ENCODE results near the gene SMG5.
"Not testable (repeated sequence)": the region's sequence is repeated elsewhere in the genome, so short reads cannot be mapped to it uniquely, and the experiment has no call there.

Gene SMG5

DNA sequence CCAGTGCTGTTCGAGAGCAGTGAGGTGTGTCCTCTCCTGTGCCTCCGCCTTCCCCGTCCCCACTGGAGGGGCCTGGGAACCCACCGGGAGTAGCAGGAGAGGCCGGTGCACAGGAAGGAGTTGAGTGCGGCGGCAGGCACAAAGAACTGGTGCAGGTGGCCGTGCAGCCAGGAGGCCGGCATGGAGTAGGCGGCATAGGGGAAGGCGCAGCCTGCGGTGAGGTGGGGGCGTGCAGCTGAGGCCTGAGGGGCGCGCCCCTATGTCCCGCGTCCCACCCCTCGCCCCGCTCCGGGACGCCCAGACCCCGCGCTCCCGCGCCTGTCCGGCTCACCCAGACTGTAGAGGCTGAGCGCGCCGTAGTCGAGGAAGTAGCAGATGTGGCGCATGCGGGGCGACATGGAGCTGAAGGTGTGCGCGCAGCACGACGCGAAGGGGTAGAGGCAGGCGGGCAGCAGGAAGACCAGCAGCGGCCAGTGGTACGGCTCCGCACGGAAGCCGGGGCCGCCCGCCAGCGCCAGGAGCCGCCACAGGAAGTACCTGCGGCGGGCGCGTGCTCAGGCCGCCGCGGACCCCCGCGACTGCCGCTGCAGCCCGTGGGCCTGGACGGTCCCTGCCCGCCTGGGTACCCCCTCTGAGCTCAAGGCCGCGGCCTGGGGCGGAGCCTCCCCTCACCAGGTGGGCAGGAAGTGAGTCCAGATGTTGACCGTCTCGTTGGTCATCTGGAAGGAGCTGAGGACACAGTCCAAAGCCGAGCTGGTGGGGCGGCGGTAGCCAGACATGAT, 37.0 kb downstream of the SMG5 start:
- DNase-seq = peak; percentile 34

DNA sequence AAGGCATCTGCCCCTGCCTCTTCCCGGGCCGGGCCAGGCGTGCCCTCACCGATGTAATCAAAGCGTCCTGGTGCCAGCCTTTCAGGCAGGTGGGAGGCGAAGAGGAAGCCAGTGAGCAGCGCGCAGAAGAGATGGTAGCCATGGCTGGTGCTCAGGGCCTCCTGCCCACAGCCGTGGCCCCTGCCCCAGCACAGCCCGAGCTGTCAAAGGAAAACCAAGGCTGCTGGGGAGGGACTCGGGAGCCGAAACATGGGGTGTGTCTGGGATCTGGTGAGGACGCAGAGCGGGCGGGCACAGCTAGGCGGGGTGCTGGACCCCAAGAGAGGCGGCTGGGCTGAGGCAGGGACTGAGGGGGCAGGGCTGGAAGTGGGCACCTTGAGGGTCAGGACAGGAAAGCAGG, 37.9 kb downstream of the SMG5 start:
- DNase-seq = no peak

DNA sequence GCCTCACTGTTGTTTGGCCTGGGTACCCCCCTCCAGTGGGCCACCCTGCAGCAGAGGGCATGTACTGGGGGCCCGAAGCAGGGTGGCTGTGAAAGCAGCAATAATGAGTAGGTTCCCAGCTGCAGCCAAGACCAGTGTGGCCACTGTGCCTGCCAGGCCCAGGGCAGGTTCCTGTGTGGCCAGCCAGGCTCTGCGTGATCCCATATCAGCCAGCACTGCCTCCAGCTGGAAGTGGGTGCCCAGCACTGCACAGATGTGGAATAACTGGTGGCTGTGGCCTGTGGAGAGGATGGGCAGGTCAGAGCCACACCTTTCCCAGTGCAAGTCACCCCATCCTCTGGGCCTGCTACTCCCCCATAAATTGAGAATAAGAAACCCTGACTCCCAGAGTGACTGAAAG, 38.5 kb downstream of the SMG5 start:
- no peak for DNase-seq

DNA sequence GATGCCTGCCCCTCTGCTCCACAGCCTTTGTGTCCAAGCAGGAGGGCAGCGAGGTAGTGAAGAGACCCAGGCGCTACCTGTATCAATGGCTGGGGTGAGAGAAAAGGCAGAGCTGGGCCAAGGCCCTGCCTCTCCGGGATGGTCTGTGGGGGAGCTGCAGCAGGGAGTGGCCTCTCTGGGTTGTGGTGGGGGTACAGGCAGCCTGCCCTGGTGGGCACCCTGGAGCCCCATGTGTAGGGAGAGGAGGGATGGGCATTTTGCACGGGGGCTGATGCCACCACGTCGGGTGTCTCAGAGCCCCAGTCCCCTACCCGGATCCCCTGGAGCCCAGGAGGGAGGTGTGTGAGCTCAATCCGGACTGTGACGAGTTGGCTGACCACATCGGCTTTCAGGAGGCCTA, 39.9 kb downstream of the SMG5 start:
- no peak for DNase-seq

DNA sequence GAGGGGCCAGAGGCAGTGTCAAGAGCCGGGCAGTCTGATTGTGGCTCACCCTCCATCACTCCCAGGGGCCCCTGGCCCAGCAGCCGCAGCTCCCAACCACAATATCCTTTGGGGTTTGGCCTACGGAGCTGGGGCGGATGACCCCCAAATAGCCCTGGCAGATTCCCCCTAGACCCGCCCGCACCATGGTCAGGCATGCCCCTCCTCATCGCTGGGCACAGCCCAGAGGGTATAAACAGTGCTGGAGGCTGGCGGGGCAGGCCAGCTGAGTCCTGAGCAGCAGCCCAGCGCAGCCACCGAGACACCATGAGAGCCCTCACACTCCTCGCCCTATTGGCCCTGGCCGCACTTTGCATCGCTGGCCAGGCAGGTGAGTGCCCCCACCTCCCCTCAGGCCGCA, 40.7 kb downstream of the SMG5 start, which contains the start of gene BGLAP:
Gene BGLAP (plus strand): TSS at position 259 of the 400 bp plus-strand sequence. CDS start 48 bp downstream, at position 307.
- DNase-seq = no peak

DNA sequence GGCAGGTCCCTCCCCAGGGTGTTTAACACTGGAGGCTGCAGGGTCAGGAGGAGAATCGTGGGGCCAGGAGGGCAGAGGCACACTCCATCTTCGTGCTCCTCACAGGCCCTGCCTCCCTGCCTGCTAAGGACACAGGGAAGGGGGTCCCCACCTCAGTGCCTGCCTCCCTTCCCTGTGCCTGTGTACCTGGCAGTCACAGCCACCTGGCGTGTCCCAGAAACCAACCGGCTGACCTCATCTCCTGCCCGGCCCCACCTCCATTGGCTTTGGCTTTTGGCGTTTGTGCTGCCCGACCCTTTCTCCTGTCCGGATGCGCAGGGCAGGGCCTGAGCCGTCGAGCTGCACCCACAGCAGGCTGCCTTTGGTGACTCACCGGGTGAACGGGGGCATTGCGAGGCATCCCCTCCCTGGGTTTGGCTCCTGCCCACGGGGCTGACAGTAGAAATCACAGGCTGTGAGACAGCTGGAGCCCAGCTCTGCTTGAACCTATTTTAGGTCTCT, 41.3 kb downstream of the SMG5 start:
- no peak for DNase-seq

DNA sequence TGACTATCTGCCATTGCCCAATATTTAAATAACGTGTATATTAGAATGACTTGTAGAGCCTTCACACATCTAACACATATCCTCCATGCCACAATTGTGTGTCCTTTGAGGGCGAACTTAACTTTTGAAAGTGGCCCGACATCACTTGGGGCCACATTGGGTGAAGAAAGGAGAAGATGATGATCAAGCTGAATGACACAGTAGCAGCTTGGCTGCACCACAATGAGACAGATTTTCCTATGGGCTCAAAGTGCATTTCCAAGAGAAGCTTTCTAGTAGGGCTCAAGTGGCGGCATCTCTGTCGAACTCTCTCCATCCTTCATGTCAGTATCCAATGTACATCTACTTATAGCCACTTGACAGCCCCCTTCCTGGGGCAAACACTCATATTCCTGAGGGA, 44.4 kb downstream of the SMG5 start:
- DNase-seq = no peak

DNA sequence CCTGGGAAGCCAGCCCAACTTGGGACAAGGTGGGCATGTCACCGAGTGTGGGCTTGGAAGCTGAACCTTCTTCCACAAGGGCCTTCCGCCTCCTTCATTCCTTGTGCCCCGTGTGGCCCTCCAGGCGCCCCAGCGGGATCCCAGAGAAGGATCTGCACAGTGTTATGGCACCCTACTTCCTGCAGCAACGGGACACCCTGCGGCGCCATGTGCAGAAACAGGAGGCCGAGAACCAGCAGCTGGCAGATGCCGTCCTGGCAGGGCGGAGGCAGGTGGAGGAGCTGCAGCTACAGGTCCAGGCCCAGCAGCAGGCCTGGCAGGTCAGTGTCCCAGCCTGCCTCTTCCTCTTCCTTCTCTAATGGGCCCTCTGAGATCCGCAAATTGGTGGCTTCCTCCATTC, 46.5 kb downstream of the SMG5 start:
- no peak for DNase-seq

DNA sequence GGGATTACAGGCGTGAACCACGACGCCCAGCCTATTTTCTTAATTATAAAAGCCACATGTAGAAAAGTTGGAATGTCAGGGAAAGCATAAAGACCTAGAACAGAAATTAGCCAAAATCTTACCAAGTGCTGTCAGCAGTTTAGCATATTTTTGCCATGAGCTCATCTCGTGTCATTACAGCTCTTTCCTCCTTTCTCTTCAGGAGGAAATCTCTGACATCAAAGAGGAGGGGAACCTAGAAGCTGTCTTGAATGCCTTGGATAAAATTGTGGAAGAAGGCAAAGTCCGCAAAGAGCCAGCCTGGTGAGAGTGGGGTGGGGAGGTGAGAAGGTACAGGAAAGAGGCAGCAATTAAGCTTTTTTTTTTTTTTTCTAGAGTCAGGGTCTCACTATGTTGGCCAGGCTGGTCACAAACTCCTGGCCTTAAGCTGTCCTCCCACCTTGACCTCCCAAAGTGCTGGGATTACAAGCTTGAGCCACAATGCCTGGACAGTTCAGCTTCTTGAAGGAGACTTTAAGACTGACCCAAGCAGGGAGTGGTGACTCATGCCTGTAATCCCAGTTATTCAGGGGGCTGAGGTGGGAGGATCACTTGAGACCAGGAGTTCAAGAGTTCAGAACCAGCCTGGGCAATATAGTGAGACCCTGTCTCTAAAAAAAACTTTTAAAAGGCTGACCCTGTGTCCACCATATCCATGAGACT, 49.0 kb downstream of the SMG5 start:
- no peak for DNase-seq

DNA sequence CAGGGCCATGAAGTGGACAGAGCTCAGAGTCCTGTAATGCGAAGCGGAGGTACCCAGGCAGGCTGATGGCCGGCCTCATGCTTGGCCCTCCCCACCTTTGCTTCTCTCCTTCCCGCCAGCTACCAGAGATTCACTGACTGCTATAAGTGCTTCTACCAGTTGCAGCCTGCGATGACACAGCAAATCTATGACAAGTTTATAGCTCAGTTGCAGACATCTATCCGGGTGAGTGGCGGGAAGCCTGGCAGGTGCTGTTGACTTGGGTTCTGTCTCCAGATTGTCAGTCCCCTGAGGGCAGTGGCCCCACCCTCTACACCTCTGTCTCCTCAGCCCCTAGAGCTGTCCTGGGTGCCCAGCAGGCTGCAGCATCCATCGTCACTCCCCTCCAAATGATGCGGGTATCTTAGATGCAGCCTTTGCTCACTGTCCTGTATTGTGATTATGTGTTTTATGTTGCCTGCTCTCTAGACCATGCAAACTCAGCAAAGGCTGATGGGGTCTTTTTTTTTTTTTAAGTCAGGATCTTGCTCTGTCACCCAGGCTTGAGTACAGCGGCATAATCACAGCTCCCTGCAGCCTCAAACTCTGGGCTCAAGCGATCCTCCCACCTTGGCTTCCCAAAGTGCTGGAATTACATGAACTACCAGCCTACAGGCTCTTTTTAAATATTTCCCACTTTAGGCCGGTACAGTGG, 50.3 kb downstream of the SMG5 start:
- DNase-seq = no peak

DNA sequence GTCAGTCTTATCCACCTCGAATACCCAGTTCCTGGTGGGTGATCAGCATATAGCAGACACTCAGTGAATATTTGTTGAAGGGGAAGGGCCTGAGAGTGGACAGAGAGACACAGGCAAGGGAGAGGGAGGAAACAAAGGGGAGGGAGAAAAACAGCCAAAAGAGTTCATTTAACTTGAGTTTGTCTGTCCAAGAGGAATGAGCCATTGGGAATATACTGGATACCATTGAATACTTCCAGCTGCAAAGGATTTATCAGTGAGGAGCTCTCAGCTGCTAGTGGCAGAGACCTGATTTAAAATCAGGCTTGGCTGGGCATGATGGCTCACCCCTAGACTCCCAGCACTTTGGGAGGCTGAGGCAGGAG, 52.2 kb downstream of the SMG5 start:
- no peak for DNase-seq

DNA sequence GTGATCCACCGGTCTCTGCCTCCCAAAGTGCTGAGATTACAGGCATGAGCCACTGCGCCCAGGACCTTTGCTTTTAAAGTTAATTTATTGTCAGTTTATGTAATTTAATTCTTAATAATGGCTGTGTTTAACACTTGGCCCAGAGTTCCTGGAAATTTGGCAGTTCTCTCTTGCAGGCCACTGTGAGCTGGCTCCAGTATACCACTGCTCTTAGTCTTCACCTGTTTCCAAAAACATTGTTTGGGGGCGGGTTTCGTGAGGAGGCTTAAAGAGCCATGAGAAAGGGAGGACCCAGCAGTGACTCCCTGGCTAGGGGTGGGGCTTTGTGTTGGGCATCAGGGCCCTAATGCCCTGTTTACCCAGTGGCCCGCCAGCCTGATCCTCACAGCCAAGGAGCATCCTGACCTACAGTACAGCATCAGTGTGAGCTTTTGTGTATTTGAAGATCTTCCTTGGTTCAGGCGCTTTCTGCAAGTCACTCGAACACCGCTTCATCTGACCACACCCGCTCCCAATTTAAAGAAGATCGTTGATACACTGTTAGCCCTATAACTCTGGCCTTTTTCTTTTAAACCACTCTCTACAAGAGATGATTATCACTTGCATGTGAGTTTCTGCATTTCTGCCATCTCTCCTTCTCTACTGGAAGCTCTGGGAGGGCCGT, 52.7 kb downstream of the SMG5 start:
- no peak for DNase-seq

DNA sequence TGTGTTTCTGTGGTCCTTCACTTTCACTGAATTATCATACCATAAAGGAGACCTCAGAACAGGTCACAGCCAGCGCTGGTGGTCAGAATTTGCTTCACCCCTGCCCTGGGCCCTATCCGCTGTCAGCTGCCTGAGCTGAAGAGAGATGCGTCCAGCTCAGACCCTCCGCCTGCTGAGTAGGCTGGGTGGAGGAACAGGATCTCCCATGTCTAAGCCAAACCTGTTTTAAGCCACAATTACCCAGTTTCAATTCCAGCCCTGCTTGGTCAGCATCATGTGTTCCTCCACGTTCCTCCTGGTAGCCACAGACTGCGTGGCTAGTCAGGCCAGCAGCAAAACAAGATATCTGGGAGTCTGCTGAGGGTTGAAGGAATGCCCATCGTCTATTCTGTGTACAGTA, 54.1 kb downstream of the SMG5 start:
- no peak for DNase-seq

DNA sequence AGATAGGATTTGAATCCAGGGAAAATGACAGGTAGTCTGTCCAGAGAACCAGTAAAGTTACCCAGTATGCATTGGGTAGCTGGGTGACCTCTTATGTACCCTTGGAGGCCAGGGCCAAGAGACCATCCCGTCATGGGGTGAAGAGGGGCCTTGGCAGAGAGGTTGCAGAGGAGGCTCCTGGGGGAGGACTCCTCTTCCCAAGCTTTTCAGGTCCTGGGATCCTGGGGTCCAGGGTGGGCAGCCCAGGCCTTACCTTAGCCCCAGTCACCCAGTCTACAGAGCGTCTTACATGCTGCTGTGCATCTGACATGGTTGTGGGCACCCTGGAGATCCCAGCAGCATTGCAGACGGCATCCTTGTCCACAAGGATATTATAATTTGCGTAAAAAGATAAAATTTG, 55.8 kb downstream of the SMG5 start:
- no peak for DNase-seq

DNA sequence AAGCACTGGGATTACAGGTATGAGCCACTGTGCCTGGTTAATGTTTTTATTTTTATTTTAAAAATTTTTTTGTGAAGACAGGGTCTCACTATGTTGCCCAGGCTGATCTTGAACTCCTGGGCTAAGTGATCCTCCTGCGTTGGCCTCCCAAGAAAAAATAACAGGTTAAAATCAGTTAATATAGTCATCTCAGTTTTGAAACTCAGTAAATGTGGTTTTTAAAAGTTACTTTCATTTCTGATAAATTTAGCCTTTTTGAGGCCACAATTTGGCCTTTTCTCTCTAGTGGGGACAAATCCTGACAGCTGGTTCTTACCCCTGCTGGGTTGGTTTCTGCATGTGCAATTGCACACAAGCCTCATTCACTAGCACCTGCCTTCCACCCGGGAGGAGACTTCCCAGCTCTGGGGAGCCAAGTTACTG, 56.5 kb downstream of the SMG5 start:
- no peak for DNase-seq

DNA sequence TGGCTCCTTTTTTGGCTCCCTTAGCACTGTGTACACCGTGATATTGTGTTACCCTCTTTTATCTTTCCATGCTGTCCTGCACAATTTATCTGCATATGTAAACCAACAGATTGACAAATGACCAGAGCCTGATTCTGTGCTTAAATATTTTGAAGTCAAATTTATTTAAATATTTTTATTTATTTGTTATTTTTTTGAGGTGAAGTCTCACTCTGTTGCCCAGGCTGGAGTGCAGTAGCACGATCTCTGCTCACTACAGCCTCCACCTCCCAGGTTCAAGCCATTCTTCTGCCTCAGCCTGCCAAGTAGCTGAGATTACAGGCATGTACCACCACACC, 57.0 kb downstream of the SMG5 start:
- DNase-seq = no peak

DNA sequence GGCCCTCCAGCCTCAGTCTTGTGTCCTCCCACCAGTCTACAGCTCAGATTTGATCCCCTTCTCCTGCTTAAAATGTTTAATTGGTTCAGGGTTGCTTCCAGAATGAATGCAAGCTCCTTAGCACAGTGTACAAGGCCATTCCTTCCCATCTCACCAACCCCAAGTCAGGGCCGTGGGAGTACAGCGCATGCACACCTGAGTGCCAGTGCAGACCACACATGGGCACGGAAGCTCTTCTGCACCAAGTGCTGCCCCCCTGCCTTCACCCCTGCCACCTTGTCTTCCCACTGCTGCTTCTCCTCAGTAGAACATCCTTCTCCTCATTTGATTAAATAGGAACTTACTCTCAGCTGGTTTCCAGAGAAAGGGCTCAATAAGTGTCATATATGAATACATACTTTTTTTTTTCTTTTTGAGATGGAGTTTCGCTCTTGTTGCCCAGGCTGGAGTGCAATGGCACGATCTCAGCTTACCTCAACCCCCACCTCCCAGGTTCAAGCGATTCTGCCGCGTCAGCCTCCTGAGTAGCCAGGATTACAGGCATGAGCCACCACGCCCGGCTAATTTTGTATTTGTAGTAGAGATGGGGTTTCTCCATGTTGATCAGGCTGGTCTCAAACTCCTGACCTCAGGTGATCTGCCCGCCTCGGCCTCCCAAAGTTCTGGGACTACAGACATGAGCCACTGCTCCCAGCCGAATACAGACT, 60.5 kb downstream of the SMG5 start:
- DNase-seq = no peak

DNA sequence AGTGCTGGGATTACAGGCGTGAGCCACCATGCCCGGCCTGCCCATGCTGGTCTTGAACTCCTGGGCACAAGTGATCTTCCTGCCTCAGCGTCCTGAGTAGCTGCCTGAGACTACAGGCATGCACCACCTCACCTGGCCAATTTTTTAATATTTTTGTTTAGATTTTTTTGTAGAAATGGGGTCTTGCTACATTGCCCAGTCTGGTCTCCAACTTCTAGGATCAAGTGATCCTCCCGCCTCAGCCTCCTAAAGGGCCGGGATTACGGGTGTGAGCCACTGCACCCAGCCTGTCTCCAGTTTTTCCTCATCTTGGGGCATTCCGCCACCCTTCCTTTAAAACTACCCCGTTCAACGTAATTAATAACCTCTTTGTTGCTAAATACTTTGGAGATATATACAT, 62.4 kb downstream of the SMG5 start:
- no peak for DNase-seq

DNA sequence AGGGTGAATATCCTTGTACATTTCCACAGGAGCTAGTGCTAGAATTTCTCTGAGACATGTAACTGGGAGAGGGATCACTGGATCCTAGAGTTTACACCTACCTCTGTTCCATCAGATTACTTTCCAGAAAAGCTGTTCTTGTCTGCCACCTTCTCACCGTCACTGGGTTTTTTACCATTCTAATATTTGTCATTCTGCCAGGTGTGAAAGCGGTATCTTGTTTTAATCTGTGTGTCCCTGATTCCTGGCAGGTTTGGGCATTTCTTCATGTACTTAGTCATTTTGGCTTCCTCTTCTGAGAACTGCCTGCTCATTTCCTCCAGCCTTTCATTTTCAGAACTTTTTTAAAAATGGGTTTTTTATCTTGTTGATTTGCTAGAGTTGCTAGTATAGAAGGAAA, 64.8 kb downstream of the SMG5 start:
- DNase-seq = peak; percentile 23

DNA sequence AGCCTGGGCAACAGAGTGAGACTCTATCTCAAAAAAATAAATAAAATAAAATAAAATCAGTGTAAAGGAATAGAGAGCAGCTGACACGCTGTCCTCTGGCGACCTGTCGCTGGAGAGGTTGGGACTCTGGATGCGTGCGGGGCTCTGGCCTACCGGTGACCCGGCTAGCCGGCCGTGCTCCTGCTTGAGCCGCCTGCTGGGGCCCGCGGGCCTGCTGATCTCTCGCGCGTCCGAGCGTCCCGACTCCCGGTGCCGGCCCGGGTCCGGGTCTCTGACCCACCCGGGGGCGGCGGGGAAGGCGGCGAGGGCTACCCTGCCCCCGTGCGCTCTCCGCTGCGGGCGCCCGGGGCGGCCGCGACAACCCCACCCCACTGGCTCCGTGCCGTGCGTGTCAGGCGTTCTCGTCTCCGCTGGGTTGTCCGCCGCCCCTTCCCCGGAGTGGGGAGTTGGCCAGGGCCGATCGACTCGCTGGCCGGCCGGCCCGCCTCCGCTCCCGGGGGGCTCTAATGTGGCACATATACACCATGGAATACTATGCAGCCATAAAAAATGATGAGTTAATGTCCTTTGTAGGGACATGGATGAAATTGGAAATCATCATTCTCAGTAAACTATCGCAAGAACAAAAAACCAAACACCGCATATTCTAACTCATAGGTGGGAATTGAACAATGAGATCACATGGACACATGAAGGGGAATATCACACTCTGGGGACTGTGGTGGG, 66.1 kb downstream of the SMG5 start:
- DNase-seq = not testable (repeated sequence)

DNA sequence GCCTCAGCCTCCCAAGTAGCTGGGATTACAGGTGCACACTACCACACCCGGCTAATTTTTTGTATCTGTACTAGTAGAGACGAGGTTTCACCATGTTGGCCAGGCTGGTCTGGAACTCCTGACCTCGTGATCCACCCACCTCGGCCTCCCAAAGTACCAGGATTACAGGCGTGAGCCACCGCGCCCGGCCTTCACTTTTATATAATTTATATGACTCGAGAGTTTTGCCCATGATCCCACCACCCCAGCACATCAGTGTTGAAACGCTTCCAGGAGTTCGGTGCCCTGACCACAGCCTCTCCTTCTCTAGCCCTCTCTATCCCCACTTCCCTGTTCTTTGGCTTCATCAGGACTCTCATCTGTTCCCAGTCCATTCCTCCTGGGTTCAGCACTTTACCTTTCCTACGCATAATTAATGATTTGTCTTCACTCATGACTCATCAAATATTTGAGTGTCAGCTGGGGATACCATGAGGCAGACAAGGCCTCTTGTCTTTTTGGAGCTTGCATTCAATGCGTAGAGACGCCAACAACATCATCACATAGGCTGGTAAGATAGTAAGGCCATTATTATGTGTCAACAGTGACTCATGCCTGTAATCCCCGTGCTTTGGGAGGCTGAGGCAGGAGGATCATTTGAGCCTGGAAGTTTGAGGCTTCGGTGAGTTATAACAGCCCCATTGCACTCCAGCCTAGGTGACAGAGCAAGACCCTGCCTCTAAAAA, 68.4 kb downstream of the SMG5 start:
- no peak for DNase-seq

DNA sequence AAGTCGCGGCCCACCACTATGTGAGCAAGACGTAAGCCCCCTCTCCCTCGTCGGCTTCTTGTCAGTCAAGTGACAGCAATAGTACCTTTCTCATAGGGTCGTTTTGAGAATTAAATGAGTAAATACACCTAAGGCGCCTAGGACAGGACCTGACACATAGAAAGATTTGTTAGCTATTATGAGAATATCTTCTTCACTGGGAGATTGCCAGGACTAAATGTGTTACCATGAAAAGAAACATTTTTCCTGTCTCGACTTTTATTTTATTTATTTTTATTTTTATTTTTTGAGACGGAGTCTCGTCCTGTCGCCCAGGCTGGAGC, 69.0 kb downstream of the SMG5 start:
- DNase-seq = no peak
